DOHH2 (cell line): Measurements from ENCODE around the gene CEP68.

ENCODE experiments used
- H3F3A ChIP-seq: fragments of 200-600 bp; sonication (generic), shearing (Covaris generic); 2 replicates; pipeline ENCODE4 v1.6.0; 2016; ENCODE audit warnings: antibody characterized with exemption, mild to moderate bottlenecking; ENCODE audit not compliant: control insufficient read depth, insufficient read depth
- H3K27ac ChIP-seq: fragments of 200-600 bp; sonication (generic); 2 replicates; pipeline ENCODE4 v1.5.1; 2014; ENCODE audit warnings: low read depth, mild to moderate bottlenecking, low read length, moderate library complexity
- H3K27me3 ChIP-seq: fragments of 200-600 bp; sonication (generic); 2 replicates; pipeline ENCODE4 v1.6.1; 2014; ENCODE audit warnings: mild to moderate bottlenecking, low read length, mixed read lengths; ENCODE audit not compliant: control insufficient read depth
- H3K36me3 ChIP-seq: fragments of 200-600 bp; sonication (generic); 2 replicates; pipeline ENCODE4 v1.6.1; 2014; ENCODE audit warnings: mild to moderate bottlenecking, low read length, moderate library complexity, mixed read lengths; ENCODE audit not compliant: control insufficient read depth
- H3K4me1 ChIP-seq: fragments of 200-600 bp; sonication (generic); 2 replicates; pipeline ENCODE4 v1.6.1; 2014; ENCODE audit warnings: mild to moderate bottlenecking, low read length, mixed read lengths; ENCODE audit not compliant: control insufficient read depth
- H3K4me2 ChIP-seq: fragments of 200-600 bp; sonication (generic); 2 replicates; pipeline ENCODE4 v1.6.0; 2014; ENCODE audit warnings: mild to moderate bottlenecking, low read length, moderate library complexity
- H3K4me3 ChIP-seq: fragments of 200-600 bp; sonication (generic); 2 replicates; pipeline ENCODE4 v1.5.1; 2014; ENCODE audit warnings: mild to moderate bottlenecking, low read length, mixed read lengths
- H3K79me2 ChIP-seq: fragments of 200-600 bp; sonication (generic); 2 replicates; pipeline ENCODE4 v1.6.1; 2014; ENCODE audit warnings: mild to moderate bottlenecking, low read length, mixed read lengths; ENCODE audit not compliant: control insufficient read depth
- H3K9me2 ChIP-seq: fragments of 200-600 bp; sonication (generic); replicated peaks from 2 replicates; pipeline ENCODE4 v1.6.1; 2014; ENCODE audit warnings: mild to moderate bottlenecking, low read length, mixed read lengths; ENCODE audit not compliant: control insufficient read depth
- H3K9me3 ChIP-seq: fragments of 200-600 bp; sonication (generic); 2 replicates; pipeline ENCODE4 v1.6.1; 2014; ENCODE audit warnings: antibody characterized with exemption, low read length, mixed read lengths; ENCODE audit not compliant: control insufficient read depth, insufficient read depth
- H4K20me1 ChIP-seq: fragments of 200-600 bp; sonication (generic); 2 replicates; pipeline ENCODE4 v1.6.0; 2014; ENCODE audit warnings: low read depth, mild to moderate bottlenecking, antibody characterized with exemption, low read length, moderate library complexity; ENCODE audit not compliant: control insufficient read depth, insufficient read depth
- CTCF ChIP-seq: fragments of 200-600 bp; sonication (generic); IDR thresholded peaks from one replicate; pipeline ENCODE4 v1.5.1; 2014; ENCODE audit warnings: antibody characterized with exemption, mild to moderate bottlenecking, low read depth, low read length; ENCODE audit not compliant: poor library complexity, severe bottlenecking
- EZH2phosphoT487 ChIP-seq: fragments of 200-600 bp; sonication (generic); IDR thresholded peaks from 2 replicates; pipeline ENCODE4 v1.6.1; 2017; ENCODE audit warnings: borderline replicate concordance, mild to moderate bottlenecking, antibody characterized with exemption, low read length, moderate library complexity, mixed read lengths

Gene CEP68

DNA sequence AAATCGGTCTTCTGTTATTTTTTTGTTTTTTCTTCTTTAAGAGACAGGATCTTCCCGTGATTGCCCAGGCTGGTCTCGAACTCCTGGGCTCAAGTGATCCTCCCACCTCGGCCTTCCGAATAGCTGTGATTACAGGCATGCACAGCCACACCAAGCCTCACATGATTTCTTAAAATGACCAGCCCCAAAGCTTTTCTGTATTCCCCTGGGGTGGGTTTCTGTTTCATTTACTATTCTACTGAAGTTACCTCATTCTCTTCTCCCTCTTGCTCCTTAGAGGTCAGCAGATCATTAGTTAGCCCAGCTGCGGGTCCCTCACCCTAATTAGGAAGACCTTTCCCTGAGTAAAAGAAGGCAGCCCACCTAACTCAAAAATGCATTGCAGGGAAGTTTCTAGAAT, 39.4 kb upstream of the CEP68 start:
- peaks cover 12% of the 10 kb centered on the region for H3F3A ChIP-seq
- H3K27me3 ChIP-seq, result no peaks in the 10 kb centered on the region
- TF ChIP-seq EZH2phosphoT487, result no peak
- no peak for TF ChIP-seq CTCF
- H3K9me2 ChIP-seq, result no peaks in the 10 kb centered on the region
- H4K20me1 ChIP-seq, result no peaks in the 10 kb centered on the region
- peaks cover 65% of the 10 kb centered on the region for H3K4me1 ChIP-seq
- peak overlapping the region; percentile 56 for H3K27ac ChIP-seq
- peaks cover 4% of the 10 kb centered on the region; the same call in 1 of the 2 replicates for H3K79me2 ChIP-seq
- H3K9me3 ChIP-seq, result no peaks in the 10 kb centered on the region
- peaks cover 90% of the 10 kb centered on the region for H3K36me3 ChIP-seq
- H3K4me2 ChIP-seq, result peak overlapping the region; percentile 63
- H3K4me3 ChIP-seq, result peak overlapping the region; percentile 35

GRCh38 chr2:65017335-65017734, 38.9 kb upstream of the CEP68 start:
- peaks cover 4% of the 10 kb centered on the region; the same call in 1 of the 2 replicates for H3K79me2 ChIP-seq
- H3K4me3 ChIP-seq, result peak overlapping the region; percentile 35
- H3K36me3 ChIP-seq, result peaks cover 93% of the 10 kb centered on the region
- peak overlapping the region; percentile 63 for H3K4me2 ChIP-seq
- no peaks in the 10 kb centered on the region for H4K20me1 ChIP-seq
- peaks cover 14% of the 10 kb centered on the region for H3F3A ChIP-seq
- no peaks in the 10 kb centered on the region for H3K9me2 ChIP-seq
- H3K4me1 ChIP-seq, result peaks cover 68% of the 10 kb centered on the region
- no peaks in the 10 kb centered on the region for H3K9me3 ChIP-seq
- H3K27ac ChIP-seq, result peak overlapping the region; percentile 56
- no peaks in the 10 kb centered on the region for H3K27me3 ChIP-seq
- TF ChIP-seq CTCF (peak; percentile 66), EZH2phosphoT487 (no peak)

DNA sequence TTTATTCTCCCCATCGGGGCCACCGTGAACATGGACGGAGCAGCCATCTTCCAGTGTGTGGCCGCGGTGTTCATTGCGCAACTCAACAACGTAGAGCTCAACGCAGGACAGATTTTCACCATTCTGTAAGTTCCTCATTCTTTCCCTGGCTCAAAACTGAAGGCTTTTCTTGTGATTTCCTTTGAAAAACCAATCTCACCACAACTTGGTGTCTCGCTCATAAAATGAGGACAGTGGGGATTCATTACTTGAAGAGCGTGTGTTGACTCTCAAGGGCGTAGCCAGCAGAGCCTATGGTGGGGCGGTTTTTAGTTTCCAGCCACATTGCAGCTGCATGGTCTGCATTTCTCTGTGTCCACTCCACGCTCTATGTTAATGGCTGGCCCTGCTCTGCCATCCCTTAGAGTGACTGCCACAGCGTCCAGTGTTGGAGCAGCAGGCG, 38.1 kb upstream of the CEP68 start:
- Histone ChIP-seq H3K27me3 (no peaks in the 10 kb centered on the region), H3K27ac (no peak overlapping the region), H3F3A (peaks cover 20% of the 10 kb centered on the region), H3K79me2 (peaks cover 4% of the 10 kb centered on the region; the same call in 1 of the 2 replicates), H3K9me2 (no peaks in the 10 kb centered on the region), H3K4me1 (peaks cover 69% of the 10 kb centered on the region), H4K20me1 (no peaks in the 10 kb centered on the region), H3K4me2 (no peak overlapping the region), H3K9me3 (no peaks in the 10 kb centered on the region), H3K4me3 (no peak overlapping the region), H3K36me3 (peaks cover 95% of the 10 kb centered on the region)
- TF ChIP-seq EZH2phosphoT487 (no peak), CTCF (no peak)
